NCI-H187 treated with DMSO at 0.1 percent for 48 hours (cell line): ENCODE data around the gene TMEM145.

Experiments used
- DNase-seq: peaks from one replicate; lab custom pipeline; 2025; lab: John Stamatoyannopoulos, UW

Gene TMEM145

DNA sequence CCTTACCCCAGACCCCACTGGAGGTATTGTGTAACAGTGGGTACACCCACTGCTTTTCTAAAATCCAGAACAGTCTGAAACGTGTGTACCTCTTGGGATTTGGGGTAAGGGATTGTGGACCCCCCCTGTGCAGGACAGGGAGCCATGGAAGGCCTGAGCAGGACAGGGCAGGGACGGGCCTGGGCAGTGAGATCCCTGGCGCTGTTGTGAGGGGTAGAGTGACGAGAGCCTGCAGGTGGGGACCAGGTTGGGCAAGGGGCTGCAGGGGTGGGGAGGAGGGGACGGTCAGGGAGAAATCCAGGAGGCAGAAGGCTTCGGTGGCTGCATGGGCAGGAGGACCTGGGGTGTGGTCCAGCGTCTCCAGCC lies 48.4 kb downstream of the TMEM145 start:
- no peak for DNase-seq

DNA sequence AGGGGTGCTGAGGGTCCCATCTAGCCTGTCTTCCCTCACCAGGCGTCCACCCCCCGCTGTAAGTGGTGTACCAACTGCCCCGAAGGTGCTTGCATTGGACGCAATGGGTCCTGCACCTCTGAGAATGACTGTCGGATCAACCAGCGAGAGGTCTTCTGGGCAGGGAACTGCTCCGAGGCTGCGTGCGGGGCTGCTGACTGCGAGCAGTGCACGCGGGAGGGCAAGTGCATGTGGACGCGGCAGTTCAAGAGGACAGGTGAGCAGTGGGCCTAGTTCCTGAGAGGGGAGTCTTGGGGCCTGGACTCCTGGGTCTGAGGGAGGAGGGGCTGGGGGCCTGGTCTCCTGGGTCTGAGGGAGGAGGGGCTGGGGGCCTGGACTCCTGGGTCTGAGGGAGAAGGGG lies 49.2 kb downstream of the TMEM145 start:
- DNase-seq, result no peak

DNA sequence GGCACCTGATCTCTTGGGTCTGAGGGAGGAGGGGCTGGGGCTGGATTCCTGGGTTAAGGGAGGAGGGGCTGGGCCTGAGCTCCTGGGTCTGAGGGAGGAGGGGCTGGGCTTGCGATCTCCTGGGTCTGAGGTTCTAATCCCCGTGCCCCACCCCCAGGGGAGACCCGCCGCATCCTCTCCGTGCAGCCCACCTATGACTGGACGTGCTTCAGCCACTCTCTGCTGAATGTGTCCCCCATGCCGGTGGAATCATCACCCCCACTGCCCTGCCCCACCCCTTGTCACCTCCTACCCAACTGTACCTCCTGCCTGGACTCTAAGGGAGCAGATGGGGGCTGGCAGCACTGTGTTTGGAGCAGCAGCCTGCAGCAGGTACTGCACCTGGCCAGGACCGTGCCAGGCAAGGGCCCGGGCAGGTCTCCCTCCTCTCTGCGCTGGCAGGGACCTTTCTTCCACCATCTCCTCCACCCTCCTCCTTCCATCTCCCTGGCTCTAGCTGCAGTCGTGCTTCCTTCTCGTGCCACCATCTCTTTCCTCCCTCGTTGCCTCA lies 49.9 kb downstream of the TMEM145 start:
- no peak for DNase-seq

DNA sequence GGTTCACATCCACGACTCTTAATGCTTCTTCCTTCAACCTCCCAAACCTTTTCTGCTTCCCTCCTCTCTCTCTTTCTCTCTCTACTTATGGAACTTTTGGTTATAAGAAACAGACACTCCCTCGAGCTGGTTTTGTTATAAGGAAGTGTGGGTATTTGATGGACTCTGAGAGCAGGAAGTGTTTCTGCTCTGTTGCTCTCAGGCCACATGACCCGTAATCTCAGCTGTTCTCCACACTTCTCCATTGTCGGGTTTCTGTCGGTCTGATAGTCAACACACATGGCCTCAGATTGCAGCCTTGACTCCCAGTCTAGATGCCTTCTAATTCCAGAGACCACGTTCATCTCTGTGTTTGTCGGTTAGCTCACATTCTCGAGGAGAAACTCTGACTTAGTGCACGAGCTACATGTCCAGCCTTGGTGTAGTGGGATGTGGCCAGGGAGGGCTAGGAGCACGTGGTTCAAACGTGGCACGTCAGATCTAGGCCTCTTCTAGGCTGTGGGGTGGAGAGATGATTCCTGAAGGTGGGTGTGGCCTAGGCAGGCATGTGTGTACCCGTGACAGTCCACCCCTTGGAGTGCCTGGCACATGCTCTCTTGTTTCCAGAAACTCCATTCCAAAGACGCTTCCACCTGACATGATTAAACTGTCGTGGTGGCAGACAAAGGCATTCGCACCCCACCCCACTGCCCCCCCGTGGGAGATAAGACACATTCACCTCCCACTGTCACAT lies 50.7 kb downstream of the TMEM145 start:
- no peak for DNase-seq

DNA sequence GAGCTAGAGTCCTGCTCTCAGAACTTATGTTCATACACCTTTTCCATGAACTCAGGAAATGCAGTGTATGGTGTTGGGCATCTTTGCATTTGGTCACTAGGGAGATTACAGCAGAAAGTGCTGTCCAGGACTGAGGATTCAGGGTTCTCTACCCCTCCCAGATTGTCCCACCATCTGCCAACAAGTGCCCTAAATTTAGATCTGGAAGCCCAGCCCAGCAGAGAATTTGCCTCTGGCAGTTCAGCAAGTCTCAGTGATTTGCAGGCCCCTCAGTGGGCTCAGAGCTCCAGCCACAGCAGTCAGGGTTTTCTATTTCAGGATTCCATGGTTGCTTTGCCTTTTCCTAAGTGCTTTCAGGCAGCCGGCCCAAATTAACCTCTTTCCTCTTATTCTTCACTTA lies 53.6 kb downstream of the TMEM145 start:
- no peak for DNase-seq

DNA sequence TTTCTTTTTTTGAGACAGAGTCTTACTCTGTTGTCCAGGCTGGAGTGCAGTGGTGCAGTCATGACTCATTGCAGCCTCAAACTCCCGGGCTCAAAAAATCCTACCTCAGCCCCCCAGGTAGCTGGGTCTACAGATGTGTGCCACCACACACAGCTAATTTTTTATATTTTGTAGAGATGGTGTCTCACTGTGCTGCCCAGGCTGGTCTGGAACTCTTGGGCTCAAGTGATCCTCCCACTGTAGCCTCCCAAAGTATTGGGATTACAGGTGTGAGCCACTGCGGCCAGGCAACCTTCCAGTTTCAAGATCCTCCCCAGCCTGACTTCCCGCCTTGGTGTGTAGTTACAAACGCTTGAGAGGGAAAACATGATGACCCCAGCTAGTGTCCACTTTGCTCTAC lies 54.8 kb downstream of the TMEM145 start:
- no peak for DNase-seq

DNA sequence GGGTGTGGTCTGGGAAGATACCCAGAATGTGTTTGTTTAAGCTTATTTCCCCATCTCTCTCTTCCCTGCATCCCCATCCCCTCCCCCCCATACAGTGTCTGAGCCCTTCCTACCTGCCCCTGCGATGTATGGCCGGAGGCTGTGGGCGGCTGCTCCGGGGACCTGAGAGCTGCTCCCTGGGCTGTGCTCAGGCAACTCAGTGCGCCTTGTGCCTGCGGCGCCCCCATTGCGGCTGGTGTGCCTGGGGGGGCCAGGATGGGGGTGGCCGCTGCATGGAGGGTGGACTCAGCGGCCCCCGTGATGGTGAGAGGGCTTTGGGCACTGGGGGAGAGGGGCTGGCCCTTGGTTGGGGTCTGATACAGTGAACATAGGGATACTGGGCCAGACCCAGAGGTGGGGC lies 55.3 kb downstream of the TMEM145 start:
- no peak for DNase-seq

DNA sequence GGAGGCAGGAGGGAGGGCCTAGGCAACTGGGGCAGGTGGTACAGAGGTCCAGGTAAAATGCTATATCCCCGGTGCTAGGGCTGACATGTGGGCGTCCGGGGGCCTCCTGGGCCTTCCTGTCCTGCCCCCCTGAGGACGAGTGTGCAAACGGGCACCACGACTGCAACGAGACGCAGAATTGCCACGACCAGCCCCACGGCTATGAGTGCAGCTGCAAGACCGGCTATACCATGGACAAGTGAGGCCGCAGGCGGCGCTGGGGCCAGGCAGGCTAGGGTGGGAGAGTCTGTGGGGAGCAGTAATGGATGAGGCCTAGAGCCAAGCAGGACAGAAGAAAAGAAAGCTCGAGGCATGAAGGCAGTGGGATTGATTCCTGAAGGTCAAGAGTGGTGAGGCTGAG lies 55.7 kb downstream of the TMEM145 start:
- DNase-seq, result no peak

DNA sequence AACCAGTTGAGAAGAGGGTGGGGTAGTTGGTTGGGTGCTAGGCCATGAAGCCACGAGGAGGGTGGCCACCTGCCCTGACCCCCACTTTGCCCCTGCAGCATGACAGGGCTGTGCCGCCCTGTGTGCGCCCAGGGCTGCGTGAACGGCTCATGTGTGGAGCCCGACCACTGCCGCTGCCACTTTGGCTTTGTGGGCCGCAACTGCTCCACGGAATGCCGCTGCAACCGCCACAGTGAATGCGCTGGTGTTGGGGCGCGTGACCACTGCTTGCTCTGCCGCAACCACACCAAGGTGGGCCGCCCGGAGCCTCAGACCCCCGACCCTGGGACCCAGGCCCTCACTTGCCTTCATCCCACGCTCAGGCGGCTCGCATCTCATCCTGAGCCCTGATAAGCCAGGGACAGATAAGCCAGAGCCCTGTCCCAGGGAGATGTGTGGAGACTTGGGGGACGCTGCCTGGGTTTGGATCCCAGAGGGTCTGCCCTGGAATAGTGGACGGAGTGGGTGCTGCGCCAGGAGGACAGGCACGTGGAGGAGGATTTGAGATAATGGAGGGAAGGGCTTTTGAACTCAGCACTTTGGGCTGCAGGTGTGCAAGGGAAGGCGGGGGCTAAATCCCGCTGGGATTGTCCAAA lies 56.4 kb downstream of the TMEM145 start:
- no peak for DNase-seq

DNA sequence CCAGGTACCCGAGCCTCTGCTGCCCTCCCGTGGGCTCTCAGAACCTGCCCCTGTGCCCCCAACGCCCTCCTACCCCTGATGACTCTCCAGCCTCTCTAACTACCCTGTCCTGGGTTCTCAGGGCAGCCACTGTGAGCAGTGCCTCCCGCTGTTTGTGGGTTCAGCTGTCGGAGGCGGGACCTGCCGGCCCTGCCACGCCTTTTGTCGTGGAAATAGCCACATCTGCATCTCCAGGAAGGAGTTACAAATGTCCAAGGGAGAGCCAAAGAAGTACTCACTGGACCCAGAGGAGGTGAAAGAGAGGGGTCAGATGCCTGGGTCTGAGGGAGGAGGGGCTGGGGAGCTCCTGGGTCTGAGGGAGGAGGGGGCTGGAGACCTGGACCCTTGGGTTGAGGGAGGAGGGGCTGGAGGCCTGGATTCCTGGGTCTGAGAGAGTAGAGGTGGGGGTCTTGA lies 57.0 kb downstream of the TMEM145 start:
- no peak for DNase-seq

DNA sequence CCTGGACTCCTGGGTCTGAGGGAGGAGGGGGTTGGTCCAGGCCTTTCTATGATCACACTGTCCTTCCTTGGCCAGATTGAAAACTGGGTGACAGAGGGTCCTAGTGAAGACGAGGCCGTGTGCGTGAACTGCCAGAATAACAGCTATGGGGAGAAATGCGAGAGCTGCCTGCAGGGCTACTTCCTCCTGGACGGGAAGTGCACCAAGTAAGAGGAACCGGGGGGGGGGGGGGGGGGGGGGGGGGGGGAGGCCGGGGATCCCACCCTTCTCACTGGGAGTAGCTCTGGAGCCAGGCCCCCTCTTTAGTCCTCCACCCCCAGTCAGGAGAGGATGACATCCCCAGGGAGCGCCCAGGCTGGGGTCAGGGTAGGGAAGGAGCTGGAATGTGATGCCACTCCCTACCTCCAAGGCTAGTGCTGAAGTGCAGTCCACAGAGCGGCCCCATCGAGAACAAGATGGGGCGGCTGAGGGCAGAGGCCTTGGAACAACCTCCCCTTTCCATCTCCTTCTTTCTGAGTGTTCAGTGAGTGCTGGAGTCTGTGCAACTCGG lies 57.6 kb downstream of the TMEM145 start:
- no peak for DNase-seq
